SK-N-SH (cell line): ENCODE data around the gene CNTD1.
"Not testable (repeated sequence)": the region's sequence is repeated elsewhere in the genome, so short reads cannot be mapped to it uniquely, and the experiment has no call there.

ENCODE experiments used
- CHD2 ChIP-seq: fragments of 150-350 bp; IDR thresholded peaks from 2 replicates; pipeline ENCODE4 v1.6.1; 2018; ENCODE audit warnings: low read length; ENCODE audit not compliant: partially characterized antibody
- CTCF ChIP-seq: fragments of 200-600 bp; sonication (generic); IDR thresholded peaks from 2 replicates; pipeline ENCODE4 v1.6.1; 2017; ENCODE audit warnings: antibody characterized with exemption, mild to moderate bottlenecking, moderate library complexity
- EP300 ChIP-seq, 2 experiments: IDR thresholded peaks; 2 replicates each; pipeline versions ENCODE4 v1.4.0 to v1.6.1; 2012; ENCODE audit warnings: borderline replicate concordance in 1 of 2, low read depth in 1 of 2, low read length in 1 of 2
- YY1 ChIP-seq: IDR thresholded peaks from 2 replicates; pipeline ENCODE4 v1.4.0; 2012; ENCODE audit warnings: low read depth, mild to moderate bottlenecking
- ZBTB33 ChIP-seq: IDR thresholded peaks from 2 replicates; pipeline ENCODE4 v1.4.0; 2012; ENCODE audit warnings: low read depth, borderline replicate concordance

GRCh38 chr17:42769964-42770363 is 28.7 kb upstream of the CNTD1 start:
- TF ChIP-seq YY1; CHD2; EP300 (IDR thresholded peaks at IDR 0.05; ENCODE audit: borderline replicate concordance in 1 of 2, low read depth in 1 of 2, low read length in 1 of 2); CTCF; ZBTB33: not testable (repeated sequence)
